DND-41 (cell line): ENCODE data around the gene TMEM106C.

Experiments used
- CTCF ChIP-seq: IDR thresholded peaks from 2 replicates; pipeline ENCODE4 v1.5.1; 2012; ENCODE audit warnings: borderline replicate concordance, low read length, moderate library complexity, mild to moderate bottlenecking; ENCODE audit not compliant: poor library complexity, severe bottlenecking; ENCODE audit errors: extremely low read depth
- EZH2 ChIP-seq: IDR thresholded peaks from 3 replicates; pipeline ENCODE4 v1.6.1; 2012; ENCODE audit warnings: borderline replicate concordance, low read depth, mild to moderate bottlenecking, moderate library complexity, low read length, inconsistent platforms; ENCODE audit not compliant: severe bottlenecking

- TF ChIP-seq CTCF (no peak), EZH2 (no peak)
Measured at GRCh38 chr12:47931187-47931586, 32.2 kb upstream of the TMEM106C start.
